IPS-20b (cell line): ENCODE results near the gene ARSD.
"Not testable (repeated sequence)": the region's sequence is repeated elsewhere in the genome, so short reads cannot be mapped to it uniquely, and the experiment has no call there.

Experiments used
- H3K27ac ChIP-seq: one replicate; pipeline ENCODE4 v1.5.1; 2013; ENCODE audit warnings: low read length
- H3K27me3 ChIP-seq: 2 replicates; pipeline ENCODE4 v1.6.1; 2013; ENCODE audit warnings: mild to moderate bottlenecking, low read length, inconsistent platforms; ENCODE audit not compliant: insufficient read depth
- H3K36me3 ChIP-seq: 2 replicates; pipeline ENCODE4 v1.6.1; 2013; ENCODE audit warnings: low read depth, mild to moderate bottlenecking, inconsistent platforms, low read length, moderate library complexity; ENCODE audit not compliant: insufficient read depth
- H3K4me1 ChIP-seq: 2 replicates; pipeline ENCODE4 v1.6.1; 2013; ENCODE audit warnings: mild to moderate bottlenecking, control low read depth, inconsistent platforms, low read length, moderate library complexity; ENCODE audit not compliant: insufficient read depth
- H3K4me3 ChIP-seq: 2 replicates; pipeline ENCODE4 v1.5.1; 2013; ENCODE audit warnings: mild to moderate bottlenecking, low read length, inconsistent platforms
- H3K9ac ChIP-seq: 2 replicates; pipeline ENCODE4 v1.6.1; 2013; ENCODE audit warnings: low read depth, mild to moderate bottlenecking, inconsistent platforms, low read length, moderate library complexity
- H3K9me3 ChIP-seq: 2 replicates; pipeline ENCODE4 v1.6.1; 2013; ENCODE audit warnings: mild to moderate bottlenecking, low read depth, low read length, inconsistent platforms; ENCODE audit not compliant: insufficient read depth

The ARSD gene

GRCh38 chrX:2962381-2962780 lies 33.2 kb upstream of the ARSD start:
- H3K4me3 ChIP-seq = 0 out of 2 replicates have a peak overlapping the region, but pooled peaks have one; percentile 26
- no peak overlapping the region for H3K27ac ChIP-seq
- no peaks in the 10 kb centered on the region for H3K9me3 ChIP-seq
- H3K36me3 ChIP-seq = no peaks in the 10 kb centered on the region
- no peaks in the 10 kb centered on the region for H3K27me3 ChIP-seq
- peak overlapping the region; percentile 37; the same call in 1 of the 2 replicates for H3K9ac ChIP-seq
- no peaks in the 10 kb centered on the region; the same call in 1 of the 2 replicates for H3K4me1 ChIP-seq

- H3K36me3 ChIP-seq = no peaks in the 10 kb centered on the region
- H3K4me1 ChIP-seq = no peaks in the 10 kb centered on the region; the same call in 1 of the 2 replicates
- H3K9ac ChIP-seq = no peak overlapping the region
- no peaks in the 10 kb centered on the region for H3K9me3 ChIP-seq
- H3K4me3 ChIP-seq = no peak overlapping the region
- no peak overlapping the region for H3K27ac ChIP-seq
- no peaks in the 10 kb centered on the region for H3K27me3 ChIP-seq
Observed at GRCh38 chrX:2960861-2961515, 31.8 kb upstream of the ARSD start.

GRCh38 chrX:2958199-2958598 lies 29.1 kb upstream of the ARSD start:
- Histone ChIP-seq H3K9ac (no peak overlapping the region), H3K27me3 (no peaks in the 10 kb centered on the region), H3K36me3 (no peaks in the 10 kb centered on the region), H3K4me3 (no peak overlapping the region), H3K4me1 (no peaks in the 10 kb centered on the region; the same call in 1 of the 2 replicates), H3K9me3 (no peaks in the 10 kb centered on the region), H3K27ac (no peak overlapping the region)

GRCh38 chrX:2955838-2956237 lies 26.7 kb upstream of the ARSD start:
- H3K27ac ChIP-seq = no peak overlapping the region
- no peak overlapping the region for H3K4me3 ChIP-seq
- no peaks in the 10 kb centered on the region; the same call in 1 of the 2 replicates for H3K4me1 ChIP-seq
- H3K36me3 ChIP-seq = no peaks in the 10 kb centered on the region
- H3K9me3 ChIP-seq = no peaks in the 10 kb centered on the region
- H3K27me3 ChIP-seq = no peaks in the 10 kb centered on the region
- no peak overlapping the region for H3K9ac ChIP-seq

- H3K4me3 ChIP-seq = no peak overlapping the region
- H3K36me3 ChIP-seq = no peaks in the 10 kb centered on the region
Observed at GRCh38 chrX:2955281-2955680, 26.1 kb upstream of the ARSD start.

GRCh38 chrX:2954541-2954940 lies 25.4 kb upstream of the ARSD start:
- Histone ChIP-seq H3K36me3 (no peaks in the 10 kb centered on the region), H3K4me3 (no peak overlapping the region), H3K27me3 (no peaks in the 10 kb centered on the region), H3K27ac (no peak overlapping the region), H3K9me3 (no peaks in the 10 kb centered on the region), H3K4me1 (no peaks in the 10 kb centered on the region; the same call in 1 of the 2 replicates), H3K9ac (no peak overlapping the region)

More at GRCh38 chrX:2955281-2955680, 26.1 kb upstream of the ARSD start:
- no peaks in the 10 kb centered on the region; the same call in 1 of the 2 replicates for H3K4me1 ChIP-seq
- no peaks in the 10 kb centered on the region for H3K27me3 ChIP-seq
- H3K27ac ChIP-seq = no peak overlapping the region
- no peak overlapping the region for H3K9ac ChIP-seq
- no peaks in the 10 kb centered on the region for H3K9me3 ChIP-seq

GRCh38 chrX:2937942-2938341 lies 8.8 kb upstream of the ARSD start:
- H3K4me3 ChIP-seq, H3K4me1 ChIP-seq, H3K9ac ChIP-seq, H3K9me3 ChIP-seq, H3K36me3 ChIP-seq, H3K27me3 ChIP-seq, H3K27ac ChIP-seq: not testable (repeated sequence)

- Histone ChIP-seq H3K4me1 (peaks cover 7% of the 10 kb centered on the region; the same call in 1 of the 2 replicates), H3K9me3 (no peaks in the 10 kb centered on the region), H3K27me3 (no peaks in the 10 kb centered on the region), H3K36me3 (no peaks in the 10 kb centered on the region), H3K27ac (no peak overlapping the region), H3K4me3 (no peak overlapping the region), H3K9ac (no peak overlapping the region)
Observed at GRCh38 chrX:2934715-2935710, 5.9 kb upstream of the ARSD start.

- Histone ChIP-seq H3K27ac (no peak overlapping the region), H3K4me1 (peaks cover 7% of the 10 kb centered on the region; the same call in 1 of the 2 replicates), H3K4me3 (no peak overlapping the region), H3K9ac (no peak overlapping the region), H3K36me3 (no peaks in the 10 kb centered on the region), H3K27me3 (no peaks in the 10 kb centered on the region), H3K9me3 (no peaks in the 10 kb centered on the region)
Observed at GRCh38 chrX:2933125-2933900, 4.2 kb upstream of the ARSD start.

GRCh38 chrX:2931612-2932011 lies 2.5 kb upstream of the ARSD start:
- no peak overlapping the region; the same call in 1 of the 2 replicates for H3K4me3 ChIP-seq
- no peaks in the 10 kb centered on the region for H3K9me3 ChIP-seq
- H3K36me3 ChIP-seq = no peaks in the 10 kb centered on the region
- peaks cover 7% of the 10 kb centered on the region; the same call in 1 of the 2 replicates for H3K4me1 ChIP-seq
- no peaks in the 10 kb centered on the region for H3K27me3 ChIP-seq
- H3K9ac ChIP-seq = peak overlapping the region; percentile 20; the same call in 1 of the 2 replicates
- no peak overlapping the region for H3K27ac ChIP-seq

- Histone ChIP-seq H3K9me3 (no peaks in the 10 kb centered on the region), H3K4me1 (peaks cover 7% of the 10 kb centered on the region; the same call in 1 of the 2 replicates), H3K27me3 (no peaks in the 10 kb centered on the region), H3K4me3 (no peak overlapping the region; the same call in 1 of the 2 replicates), H3K9ac (peak overlapping the region; percentile 20; the same call in 1 of the 2 replicates), H3K36me3 (no peaks in the 10 kb centered on the region), H3K27ac (peak overlapping the region; percentile 14)
Observed at GRCh38 chrX:2931155-2931554, 2.0 kb upstream of the ARSD start.
